SKM-1 treated with dmso at 0.1 percent for 144 hours (cell line): ENCODE data around the gene RTL10.
"Not testable (repeated sequence)": the region's sequence is repeated elsewhere in the genome, so short reads cannot be mapped to it uniquely, and the experiment has no call there.

Experiments used
- DNase-seq: peaks from one replicate; lab custom pipeline; 2025; ENCODE audit not compliant: unreplicated experiment; lab: John Stamatoyannopoulos, UW

The RTL10 gene

GRCh38 chr22:19845054-19845722 is 9.5 kb downstream of the RTL10 start:
- DNase-seq = no peak

- DNase-seq = no peak
Observed at GRCh38 chr22:19844377-19845053, 10.2 kb downstream of the RTL10 start.

- no peak for DNase-seq
Observed at GRCh38 chr22:19843857-19844376, 10.8 kb downstream of the RTL10 start.

GRCh38 chr22:19843107-19843856 is 11.4 kb downstream of the RTL10 start:
- no peak for DNase-seq

GRCh38 chr22:19842393-19843106 is 12.1 kb downstream of the RTL10 start:
- DNase-seq = no peak

- DNase-seq = no peak
Observed at GRCh38 chr22:19841641-19842392, 12.9 kb downstream of the RTL10 start.

GRCh38 chr22:19840955-19841640 is 13.6 kb downstream of the RTL10 start:
- DNase-seq = no peak

GRCh38 chr22:19840059-19840458 is 14.6 kb downstream of the RTL10 start:
- DNase-seq = no peak

GRCh38 chr22:19837915-19838314 is 16.8 kb downstream of the RTL10 start:
- DNase-seq = no peak

GRCh38 chr22:19836512-19836911 is 18.2 kb downstream of the RTL10 start:
- DNase-seq = no peak

- DNase-seq = no peak
Observed at GRCh38 chr22:19834599-19834998, 20.1 kb downstream of the RTL10 start.

- not testable (repeated sequence) for DNase-seq
Observed at GRCh38 chr22:19833327-19833726, 21.3 kb downstream of the RTL10 start.

GRCh38 chr22:19832476-19833108 is 22.1 kb downstream of the RTL10 start:
- DNase-seq = no peak

GRCh38 chr22:19831979-19832378 is 22.7 kb downstream of the RTL10 start:
- not testable (repeated sequence) for DNase-seq

GRCh38 chr22:19831016-19831415 is 23.7 kb downstream of the RTL10 start:
- DNase-seq = no peak

- no peak for DNase-seq
Observed at GRCh38 chr22:19828035-19828401, 26.7 kb downstream of the RTL10 start.

- DNase-seq = no peak
Observed at GRCh38 chr22:19827341-19828034, 27.2 kb downstream of the RTL10 start.

- no peak for DNase-seq
Observed at GRCh38 chr22:19826619-19826950, 28.1 kb downstream of the RTL10 start.
